ENCODE measurements around the gene TIAM1.

TIAM1 gene

GRCh38 chr21:31293986-31294385 is 50.1 kb downstream of the TIAM1 start:
- no peak for TF ChIP-seq CTCF (IDR thresholded peaks at IDR 0.05)

DNA sequence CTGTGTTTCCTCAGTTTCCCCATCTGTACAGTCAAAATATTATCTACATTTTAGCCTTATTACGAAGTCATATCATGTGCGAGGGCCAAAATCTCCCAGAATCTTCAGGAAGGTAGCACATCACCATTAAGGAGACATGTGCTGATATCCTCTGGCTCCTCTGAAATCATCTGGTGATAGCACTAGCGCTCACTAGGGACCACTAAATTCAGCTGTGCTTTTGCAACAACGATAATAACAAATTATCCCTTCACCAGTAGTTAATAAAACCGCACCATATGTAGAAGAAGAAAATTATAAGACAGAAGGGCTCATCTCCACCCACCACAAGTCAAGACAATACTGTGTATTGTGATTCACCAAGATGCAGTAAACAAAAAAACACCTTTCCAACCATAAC is 53.3 kb downstream of the TIAM1 start:
- TF ChIP-seq CTCF (IDR thresholded peaks at IDR 0.05): no peak

GRCh38 chr21:31289702-31290101 is 54.4 kb downstream of the TIAM1 start:
- no peak for TF ChIP-seq CTCF (IDR thresholded peaks at IDR 0.05)

DNA sequence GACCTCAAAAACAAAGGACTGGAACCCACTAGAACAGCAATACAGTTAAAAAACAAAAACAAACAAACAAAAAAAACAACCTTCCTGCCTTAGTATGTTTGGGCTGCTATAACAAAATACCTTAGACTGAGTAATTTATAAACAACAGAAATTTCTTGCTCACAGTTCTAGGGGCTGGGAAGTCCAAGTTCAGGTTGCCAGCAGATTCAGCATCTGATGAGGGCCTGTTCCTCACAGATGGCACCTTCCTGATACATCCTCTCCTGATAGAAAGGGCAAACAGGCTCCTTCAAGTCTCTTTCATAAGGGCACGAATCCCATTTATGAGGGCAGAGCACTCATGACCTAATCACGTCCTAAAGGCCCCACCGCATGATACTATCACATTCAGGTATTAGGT is 55.9 kb downstream of the TIAM1 start:
- TF ChIP-seq CTCF (IDR thresholded peaks at IDR 0.05): no peak

- no peak for TF ChIP-seq CTCF (IDR thresholded peaks at IDR 0.05)
Observed at GRCh38 chr21:31287201-31287600, 56.9 kb downstream of the TIAM1 start.

DNA sequence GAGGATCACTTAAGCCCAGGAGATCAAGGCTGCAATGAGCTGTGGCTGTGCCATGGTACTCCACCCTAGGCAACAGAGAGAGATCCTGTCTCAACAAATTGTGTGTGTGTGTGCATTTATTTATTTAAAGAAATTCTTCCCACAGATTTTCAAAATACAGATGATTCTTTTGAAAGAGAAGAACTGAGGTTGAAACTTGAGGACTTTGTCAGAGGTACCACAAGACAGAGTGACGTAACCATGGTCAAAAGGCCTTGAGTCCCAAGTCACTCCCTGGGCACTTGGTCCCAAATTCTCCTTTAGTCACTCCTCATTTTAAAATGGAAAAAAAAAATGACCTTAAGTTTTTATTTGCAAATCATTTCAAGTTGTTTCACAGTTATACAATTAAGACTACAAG is 57.4 kb downstream of the TIAM1 start:
- TF ChIP-seq CTCF (IDR thresholded peaks at IDR 0.05): no peak

- no peak for TF ChIP-seq CTCF (IDR thresholded peaks at IDR 0.05)
Observed at GRCh38 chr21:31284797-31285397, 59.2 kb downstream of the TIAM1 start.

GRCh38 chr21:31283025-31283424 is 61.0 kb downstream of the TIAM1 start:
- TF ChIP-seq CTCF (IDR thresholded peaks at IDR 0.05): no peak

Data from LNCAP (cell line).